HG03097 (cell line): Measurements from ENCODE around the gene FKBP5.
"Not testable (repeated sequence)": the region's sequence is repeated elsewhere in the genome, so short reads cannot be mapped to it uniquely, and the experiment has no call there.

Experiments used
- ATAC-seq: cut with Tn5 transposase; IDR thresholded peaks from one replicate; pipeline ENCODE4 v1.9.1; 2021; ENCODE audit not compliant: unreplicated experiment, low FRiP score

The FKBP5 gene

DNA sequence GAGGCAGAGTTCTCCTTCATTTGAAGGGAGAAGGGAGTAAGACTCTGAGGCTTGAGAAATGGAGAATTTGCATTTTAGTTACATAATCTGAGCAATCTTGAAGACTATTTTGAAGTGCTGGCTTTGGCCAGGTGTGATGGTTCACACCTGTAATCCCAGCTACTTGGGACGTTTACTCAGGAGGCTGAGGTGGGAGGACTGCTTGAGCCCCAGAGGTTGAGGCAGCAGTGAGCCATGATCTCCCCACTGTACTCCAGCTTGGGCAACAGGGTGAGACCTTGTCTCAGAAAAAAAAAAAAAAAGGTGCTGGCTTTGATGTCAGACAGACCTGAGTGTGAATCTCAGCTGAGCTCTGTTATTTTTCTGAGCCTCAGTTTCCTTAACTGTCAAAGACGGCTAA lies 35.8 kb upstream of the FKBP5 start:
- ATAC-seq, result no peak

DNA sequence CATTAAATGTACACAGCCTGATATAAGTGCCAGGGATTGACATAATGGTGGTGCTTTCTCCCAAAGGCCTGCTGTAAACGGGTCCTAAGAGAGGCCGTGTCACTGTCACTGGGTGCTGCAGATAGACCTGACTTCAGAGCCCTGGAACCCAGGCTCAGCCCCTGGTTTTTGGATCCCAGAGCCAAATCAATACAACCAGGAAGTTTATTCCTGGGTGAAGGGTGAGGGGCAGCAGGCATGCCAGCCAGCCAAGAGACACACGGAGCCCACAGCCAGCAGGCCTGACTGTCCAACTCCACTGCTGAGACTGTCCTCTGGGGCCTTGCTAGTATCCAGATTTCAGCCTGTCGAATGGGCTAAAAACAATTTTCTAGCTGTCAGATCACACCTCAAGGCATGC lies 35.3 kb upstream of the FKBP5 start:
- no peak for ATAC-seq

DNA sequence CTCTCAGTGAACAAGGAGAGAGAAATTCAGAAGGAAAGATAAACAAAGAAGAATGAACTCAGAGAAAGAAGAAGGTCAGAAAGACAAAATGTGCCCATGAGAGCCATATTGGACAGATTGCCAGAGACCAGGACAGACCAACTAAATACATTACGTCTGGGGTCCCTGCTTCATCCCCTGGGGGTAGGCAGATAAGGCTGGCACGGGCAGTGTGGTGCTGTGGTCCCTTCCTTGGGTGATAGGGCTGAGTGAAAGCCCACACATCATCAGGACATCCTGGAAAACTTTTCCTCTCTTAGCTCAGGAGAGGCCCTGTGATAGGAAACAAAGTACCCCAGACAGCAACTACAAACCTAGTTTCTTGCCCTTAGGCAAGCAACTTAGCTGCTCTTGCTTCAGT lies 34.9 kb upstream of the FKBP5 start:
- no peak for ATAC-seq

DNA sequence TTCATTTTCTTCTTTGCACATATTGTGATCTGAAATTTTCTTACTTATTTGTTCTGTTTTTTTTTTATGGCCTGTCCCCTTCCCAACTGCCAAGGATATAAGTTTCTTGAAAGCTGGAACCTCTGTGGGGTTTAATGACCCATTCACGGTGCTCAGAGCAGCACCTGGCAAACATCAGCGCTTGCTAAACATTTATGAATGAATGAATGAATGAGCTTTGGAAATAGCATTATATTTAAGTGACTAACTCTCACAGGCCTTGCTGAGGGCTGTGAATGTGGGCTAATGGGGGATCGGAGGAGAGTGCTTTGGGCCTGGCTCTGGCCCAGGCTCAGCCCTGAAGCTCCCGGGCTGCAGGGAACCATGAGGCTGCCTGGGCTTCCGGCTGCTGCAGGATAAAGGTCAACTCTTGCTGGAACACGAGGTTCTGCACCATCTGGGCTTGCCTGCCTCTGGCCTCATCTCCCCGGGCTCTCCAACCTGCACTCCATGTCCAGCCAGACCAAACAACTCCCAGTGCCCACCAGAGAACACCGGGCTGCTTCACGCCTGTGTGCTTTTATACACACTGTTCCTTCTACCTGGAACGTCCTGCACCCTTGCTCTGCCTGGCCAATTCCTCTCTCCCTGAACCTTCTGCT lies 33.5 kb upstream of the FKBP5 start:
- no peak for ATAC-seq

DNA sequence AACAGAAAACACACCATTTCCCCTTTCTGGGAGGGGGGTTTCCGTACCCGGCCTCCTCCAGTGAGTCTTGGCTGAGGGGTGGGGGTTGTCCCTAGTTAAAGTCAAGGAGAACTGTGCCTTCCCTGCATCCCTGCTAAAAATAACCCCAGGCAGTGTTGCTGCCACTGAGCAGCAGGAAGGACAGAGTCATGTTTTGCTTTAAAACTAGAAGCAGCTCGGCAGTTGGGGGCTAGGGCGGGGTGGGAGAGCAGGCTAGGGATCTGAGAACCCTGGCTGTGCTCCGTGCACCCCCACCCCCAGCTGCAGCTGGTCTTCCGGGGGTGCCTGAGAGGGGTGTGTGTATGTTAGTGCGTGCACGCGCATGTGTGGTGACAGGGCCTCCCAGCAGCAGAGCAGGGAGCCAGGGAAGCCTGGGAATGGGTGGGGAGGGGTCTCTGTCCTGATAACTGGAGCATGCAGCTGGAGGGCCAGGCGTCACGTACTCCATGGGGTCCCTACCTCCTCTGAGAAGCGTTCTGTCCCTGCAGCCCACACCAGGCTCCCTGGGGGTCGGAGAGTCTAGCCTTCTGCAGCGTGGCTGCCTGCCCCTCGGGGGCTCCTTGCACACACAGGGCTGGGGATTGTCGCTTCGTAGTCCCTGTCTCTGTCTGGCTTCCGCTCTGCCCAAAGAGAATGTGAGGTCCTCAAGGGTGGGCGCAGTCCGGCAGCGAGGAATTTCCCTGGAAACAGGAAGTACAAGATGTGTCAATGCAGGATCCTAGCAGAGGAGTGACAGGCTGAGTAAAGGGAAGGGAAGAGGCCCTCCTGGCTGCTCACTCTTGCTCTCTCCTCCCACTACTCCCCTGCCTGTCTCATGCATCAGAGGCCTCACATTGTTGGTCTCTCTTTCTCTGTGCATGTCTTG lies 31.4 kb upstream of the FKBP5 start:
- ATAC-seq, result peak; percentile 46

DNA sequence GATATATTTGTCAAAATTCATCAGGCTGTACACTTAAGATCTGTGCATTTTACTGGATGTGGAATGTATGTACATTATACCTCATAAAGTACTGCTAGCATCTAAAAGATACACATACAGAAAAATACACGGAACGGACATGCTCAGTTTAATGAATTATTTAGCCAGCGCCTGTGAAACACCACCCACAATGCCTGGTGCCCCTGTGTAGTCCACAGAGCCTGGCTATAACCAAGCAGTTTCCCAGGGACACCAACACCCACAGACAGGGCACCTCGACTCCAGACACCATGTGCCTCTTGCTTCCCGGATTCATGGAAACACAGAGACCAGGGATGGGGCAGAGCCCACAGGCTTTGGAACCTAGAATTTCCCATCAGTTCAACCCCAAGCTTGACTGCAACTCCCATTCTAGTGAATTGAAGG lies 30.7 kb upstream of the FKBP5 start:
- peak; percentile 19 for ATAC-seq

DNA sequence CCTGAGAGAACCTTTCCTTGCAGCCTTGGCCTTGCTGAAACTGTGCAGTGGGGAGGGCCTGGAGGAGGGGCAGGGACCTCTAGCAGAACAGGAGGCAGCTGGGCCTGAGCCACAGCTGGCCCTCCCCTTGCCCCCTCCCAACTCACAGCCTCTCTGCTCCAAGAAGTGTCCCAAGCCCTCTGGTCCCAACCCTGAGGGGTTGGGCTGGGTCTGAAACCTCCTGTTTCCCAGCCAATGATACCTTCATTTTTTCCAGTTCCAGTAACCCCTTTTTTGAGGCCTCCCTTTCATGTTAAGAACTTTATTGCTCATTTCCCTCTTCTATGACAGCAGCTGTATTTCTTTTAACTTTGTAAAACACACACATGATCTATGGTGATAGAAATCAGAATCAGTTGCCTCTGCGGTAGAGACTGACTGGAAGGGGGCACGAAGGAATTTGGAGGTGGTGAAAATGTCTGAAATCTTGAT lies 30.2 kb upstream of the FKBP5 start:
- no peak for ATAC-seq

DNA sequence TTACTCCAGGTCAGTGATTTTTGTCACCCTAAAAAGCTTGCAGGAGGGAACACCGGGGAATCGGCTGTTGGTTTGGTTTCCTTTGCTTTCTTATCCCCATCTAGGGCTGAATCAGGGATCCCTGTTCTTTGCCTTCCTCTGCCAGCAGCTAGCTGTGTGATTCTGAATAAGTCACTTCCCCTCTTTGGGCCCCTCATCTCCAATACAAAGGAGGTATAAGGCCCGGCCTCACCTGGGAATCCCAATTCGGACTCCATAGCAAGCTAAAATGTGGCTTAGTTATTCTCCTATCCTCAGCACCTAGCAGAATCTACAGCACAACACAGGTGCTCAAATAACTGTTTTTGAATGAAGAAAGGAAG lies 29.6 kb upstream of the FKBP5 start:
- ATAC-seq, result no peak

DNA sequence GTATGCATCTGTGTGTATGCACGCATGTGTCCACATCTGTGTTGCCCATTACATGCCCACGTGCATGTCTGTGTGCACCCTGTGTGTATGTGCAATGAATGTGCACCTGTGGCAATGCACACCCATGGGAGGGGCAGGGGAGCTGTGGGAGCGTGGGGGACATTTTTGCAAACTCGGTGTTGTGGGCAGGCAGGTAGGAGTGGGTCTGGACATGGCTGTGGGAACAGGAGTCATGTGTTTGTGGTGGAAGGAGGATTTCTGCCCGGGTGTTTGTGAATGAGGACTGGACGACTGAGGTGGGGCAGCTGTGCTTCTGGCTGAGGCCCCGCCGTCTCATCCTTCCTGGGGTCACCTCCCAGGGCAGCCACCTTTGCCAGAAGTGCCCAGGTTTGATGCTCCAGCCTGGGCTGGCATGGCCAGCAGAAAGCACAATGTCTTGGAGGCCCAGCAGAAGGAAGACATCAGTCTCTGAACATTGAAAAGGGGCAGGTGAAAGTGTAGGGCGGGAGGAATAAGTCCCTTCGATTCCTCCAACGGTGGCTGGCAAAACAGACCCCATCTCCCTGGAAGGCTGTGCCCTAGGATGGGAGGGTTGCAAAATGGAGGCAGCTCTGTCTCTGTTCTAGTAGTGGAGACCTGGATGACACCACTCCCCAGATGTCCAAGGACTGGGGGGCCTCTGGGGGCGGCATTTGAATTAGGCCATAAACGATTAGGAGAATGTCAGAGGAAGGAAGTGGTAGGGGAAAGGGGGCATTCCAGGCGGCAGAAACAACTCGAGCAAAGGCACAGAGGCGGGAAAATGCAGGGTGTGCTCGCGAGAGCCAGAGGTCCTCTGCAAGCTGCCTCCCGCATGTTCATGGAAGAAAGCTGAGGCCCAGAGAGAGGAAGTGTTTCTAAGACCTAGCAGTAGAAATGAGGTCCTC lies 29.0 kb upstream of the FKBP5 start:
- ATAC-seq, result no peak

DNA sequence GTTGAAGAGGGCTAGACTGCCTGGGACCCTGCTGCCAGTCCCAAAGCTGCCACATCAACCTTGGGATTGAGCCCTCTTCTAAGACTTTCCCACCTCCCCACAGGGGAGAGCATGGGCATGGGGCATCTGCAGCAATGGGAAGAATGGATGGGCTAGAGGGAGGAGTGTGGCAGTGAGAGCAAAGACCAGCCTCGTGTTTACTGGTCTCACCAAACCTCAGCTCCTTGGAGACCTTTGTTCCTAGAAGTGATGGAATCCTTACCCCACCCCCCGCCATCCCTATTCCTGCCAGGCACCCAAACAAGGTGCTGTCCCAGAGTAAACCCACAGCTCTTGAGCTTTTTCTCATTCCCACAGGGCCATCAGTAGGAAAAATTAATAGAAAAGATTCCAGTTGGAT lies 28.1 kb upstream of the FKBP5 start:
- no peak for ATAC-seq

DNA sequence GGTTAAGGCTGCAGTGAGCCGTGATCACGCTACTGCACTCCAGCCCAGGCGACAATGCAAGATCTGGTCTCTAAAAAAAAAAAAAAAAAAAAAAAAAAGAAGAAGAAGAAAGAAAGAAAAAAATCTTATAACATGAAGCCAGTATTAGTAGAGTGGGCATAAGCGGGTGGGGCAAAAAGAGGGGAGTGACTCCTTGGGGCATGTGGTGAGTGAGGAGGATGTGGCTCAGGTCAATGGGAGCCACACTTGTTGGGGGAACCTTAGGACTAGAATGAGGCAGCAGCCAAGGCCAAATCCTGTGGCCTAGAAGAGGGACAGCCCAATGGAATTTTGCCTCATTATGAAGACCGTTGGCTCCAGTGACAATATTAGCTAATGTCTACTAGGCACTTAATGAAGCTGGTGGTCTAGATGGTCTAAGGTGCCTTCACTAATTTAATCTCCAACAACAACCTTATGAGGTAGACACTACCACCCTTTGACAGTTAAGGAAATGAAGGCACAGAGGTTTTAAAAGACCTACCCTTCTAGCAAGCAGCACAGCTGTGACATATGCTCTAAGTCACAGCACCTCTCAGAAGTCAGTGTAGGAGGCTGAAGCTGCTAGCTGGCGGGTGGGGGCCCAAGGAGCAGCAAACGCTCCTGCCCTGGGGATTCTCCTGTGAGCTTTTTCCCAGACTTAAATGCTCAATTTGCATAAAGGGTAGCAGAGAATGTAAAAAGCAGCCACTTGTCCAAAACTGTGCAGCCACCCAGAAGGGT lies 24.5 kb upstream of the FKBP5 start:
- ATAC-seq, result no peak

DNA sequence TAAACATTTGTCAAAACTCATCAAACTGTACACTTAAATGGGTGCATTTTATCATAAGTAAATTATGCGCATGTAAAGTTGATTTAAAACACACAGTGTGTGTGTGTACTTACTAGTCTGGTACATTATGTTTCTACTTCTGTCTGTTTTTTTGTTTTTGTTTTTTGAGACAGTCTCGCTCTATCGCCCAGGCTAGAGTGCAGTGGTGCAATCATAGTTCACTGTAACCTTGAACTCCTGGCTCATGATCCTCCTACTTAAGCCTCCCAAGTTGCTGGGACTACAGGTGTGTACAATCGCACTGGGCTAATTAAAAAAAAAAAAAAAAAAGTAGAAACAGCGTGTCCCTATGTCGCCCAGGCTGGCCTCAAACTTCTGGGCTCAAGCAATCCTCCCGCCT lies 23.0 kb upstream of the FKBP5 start:
- no peak for ATAC-seq

DNA sequence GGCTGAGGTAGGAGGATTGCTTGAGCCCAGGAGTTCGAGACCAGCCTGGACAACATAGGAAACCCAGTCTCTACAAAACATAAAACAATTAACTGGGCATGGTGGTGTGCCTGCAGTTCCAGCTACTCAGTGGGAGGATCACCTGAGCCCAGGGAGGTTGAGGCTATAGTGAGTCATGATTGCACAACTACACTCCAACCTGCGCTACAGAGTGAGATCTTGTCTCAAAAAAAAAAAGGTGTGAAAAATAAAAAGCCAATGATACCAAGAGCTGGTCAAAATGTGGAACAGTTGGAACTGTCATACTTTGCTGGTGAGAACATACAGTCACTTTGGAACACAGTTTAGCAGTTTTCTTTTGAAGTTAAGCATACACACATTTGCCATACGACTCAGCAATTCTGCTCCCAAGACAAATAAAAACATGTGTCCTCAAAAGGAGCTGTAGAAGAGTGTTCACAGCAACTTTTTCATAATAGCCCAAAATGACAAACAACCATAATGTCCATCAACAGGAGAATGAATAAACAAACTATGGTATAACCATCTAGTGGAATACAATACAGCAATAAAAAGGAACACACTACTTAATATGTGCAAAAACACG lies 21.6 kb upstream of the FKBP5 start:
- no peak for ATAC-seq

DNA sequence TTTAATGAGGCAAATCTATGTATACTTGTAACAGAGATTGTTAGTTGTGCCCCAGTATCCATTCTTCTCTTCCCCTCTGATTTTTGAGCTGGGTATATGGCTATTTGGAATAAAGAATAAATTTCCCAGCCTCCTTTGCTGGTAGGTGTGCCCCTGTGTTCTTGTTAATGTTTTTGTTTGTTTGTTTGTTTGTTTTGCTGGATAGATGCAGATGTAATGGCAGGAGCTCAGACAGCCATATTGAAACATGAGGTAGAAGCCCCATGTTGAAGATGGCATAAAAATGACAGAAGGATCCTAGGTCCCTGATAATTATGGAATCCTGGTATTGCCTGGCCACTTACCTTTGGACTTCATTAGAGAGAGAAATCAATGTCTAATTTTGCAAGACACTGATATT lies 19.9 kb upstream of the FKBP5 start:
- no peak for ATAC-seq

DNA sequence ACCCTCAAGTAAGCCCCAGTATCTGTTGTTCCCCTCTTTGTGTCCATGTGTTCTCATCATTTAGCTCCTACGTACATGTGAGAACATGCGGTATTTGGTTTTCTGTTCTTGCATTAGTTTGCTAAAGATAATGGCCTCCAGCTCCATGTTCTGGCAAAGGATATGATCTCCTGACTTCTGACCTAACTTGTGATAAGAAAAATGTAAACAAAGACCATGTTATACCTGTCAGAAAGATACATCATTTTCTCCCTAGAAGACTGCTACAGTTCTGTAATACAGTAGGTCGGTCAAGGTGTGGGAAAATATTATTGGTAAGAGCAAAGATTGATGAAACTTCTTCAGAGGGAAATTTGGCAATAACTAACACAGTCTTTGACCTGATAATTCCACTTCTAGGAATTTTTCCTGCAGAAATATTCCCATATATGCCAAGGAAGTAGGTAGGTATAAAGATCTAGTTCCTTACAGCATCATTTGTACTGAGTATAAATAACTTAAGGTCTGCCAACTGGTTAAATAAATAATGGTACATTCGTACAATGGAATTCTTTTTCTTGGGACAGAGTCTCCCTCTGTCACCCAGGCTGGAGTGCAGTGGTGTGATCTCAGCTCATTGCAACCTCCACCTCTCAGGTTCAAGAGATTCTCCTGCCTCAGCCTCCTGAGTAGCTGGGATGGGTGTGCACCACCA lies 19.1 kb upstream of the FKBP5 start:
- no peak for ATAC-seq

DNA sequence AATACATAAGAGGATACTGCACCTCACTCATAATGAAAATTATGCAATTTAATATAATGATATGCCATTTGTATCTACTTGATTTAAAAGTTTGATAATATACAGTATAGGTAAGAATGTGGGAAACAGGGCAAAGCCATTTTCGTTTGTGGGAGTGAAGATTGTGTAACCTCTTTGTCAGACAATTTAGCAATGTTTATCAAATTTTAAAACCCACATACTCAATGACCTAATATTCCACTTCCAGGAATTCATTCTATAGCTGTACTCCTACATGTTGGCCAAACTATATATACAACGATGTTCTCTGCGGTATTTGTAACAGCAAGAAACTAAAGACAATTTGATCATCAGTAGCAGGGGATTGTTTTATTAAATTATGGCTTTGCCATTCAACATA lies 17.8 kb upstream of the FKBP5 start:
- no peak for ATAC-seq

DNA sequence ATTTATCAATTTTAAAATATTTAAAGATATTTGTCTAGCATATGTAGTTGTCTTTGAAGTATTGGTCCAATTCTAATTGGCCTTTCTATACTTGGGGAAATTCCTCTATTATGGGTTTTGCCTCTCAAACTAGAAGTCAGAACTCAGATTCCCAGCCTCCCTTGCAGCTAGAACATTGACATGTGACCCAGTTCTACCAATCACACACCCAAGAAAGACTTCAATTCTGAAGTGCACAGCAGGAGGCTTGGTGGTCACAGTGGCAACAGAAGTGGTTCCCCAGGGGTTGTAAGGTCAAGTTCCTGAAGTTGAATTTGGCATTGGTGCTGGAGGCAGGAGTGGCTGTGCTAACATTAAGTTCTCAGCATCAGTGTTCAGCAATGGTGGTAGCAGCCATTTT lies 14.8 kb upstream of the FKBP5 start:
- no peak for ATAC-seq

DNA sequence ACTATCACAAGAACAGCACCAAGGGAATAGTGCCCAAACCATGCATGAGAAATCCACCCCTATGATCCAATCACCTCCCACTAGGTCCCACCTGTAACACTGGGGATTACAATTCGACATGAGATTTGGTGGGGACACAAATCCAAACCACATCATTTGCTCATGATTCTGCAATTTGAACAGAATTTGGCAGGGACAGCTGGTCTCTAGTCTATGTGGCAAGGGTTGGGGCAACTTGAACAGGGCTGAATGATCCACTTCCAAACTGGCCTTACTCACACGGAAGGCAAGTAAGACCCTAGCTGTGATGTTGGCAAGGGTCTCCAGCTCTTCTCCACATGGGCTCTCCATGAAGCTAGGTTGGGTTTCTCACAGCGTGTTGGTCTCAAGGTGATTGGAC lies 10.1 kb upstream of the FKBP5 start:
- ATAC-seq, result no peak

DNA sequence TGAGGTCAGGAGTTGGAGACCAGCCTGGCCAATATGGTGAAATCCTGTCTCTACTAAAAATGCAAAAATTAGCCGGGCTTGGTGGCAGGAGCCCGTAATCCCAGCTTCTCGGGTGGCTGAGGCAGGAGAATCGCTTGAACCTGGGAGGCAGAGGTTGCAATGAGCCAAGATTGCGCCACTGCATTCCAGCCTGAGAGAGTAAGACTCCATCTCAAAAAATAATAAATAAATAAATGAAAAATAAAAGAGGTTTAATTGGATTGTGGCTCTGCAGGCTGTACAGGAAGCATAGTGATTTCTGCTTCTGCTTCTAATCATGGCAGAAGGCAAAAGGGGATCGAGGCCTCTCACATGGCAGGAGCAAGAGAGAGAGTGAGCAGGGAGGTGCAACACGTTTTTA lies 9.7 kb upstream of the FKBP5 start:
- not testable (repeated sequence) for ATAC-seq
